HG03095 (cell line): ENCODE measurements around the gene AVL9.
"Not testable (repeated sequence)": the region's sequence is repeated elsewhere in the genome, so short reads cannot be mapped to it uniquely, and the experiment has no call there.

Experiments used
- ATAC-seq: cut with Tn5 transposase; IDR thresholded peaks from one replicate; pipeline ENCODE4 v1.9.1; 2021; ENCODE audit warnings: moderate library complexity; ENCODE audit not compliant: unreplicated experiment

AVL9 gene

DNA sequence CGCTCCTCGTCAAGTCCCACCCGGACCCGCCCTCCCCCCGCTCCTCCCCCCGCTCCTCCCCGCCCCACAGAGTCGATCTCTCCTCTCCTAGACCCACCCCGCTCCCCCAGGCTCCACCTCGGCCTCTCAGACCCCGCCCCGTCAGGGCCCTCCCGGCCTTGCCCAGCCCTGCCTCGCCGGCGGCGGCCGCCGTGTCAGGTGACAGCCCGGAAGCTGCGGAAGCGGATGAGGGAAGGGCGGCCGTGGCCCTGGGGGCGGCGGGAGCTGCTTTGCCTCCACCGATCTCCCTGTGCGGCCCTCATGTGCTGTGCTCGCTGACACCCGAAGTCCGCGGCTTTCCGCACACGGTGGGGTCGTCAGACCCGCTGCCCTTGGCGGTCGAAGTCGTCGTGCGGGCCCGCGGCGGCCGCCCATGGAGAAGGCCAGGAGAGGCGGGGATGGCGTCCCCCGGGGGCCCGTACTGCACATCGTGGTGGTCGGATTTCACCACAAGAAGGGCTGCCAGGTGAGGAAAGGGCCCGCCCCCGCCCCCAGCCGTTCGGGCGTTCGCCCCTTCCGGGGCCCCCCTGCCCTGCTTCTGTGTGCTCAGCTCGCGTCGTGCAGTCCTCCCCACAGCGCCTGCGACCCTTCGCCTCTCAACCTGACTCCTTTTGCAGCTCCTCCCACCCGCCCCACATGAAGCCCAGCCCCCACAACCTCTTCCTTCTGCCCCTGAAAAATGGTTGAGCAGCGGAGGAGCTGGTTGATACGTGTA is at the start of gene AVL9:
TSS of gene AVL9 (plus strand) at position 192 of the 754 bp plus-strand sequence. CDS start at position 413, 221 bp downstream.
- ATAC-seq: peak; percentile 97

DNA sequence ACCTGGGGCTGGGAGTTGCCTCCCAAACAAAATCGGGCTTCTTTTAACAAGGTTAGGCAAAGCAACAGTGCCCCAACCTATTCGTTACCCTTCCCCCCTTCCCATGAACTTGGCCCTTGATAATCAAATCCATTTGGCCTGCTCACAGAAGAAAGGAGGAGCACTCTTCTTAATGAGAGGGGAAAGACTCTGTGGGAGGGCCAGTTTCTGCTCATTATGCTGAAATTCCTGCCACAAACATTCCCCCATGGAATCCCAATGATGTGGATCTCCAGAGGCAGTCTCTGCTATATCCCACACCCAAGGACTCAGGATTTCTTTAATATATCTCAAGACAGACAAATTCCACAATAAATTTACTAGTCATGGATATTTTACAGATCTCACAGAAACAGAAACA is 48.1 kb upstream of the AVL9 start:
- no peak for ATAC-seq

DNA sequence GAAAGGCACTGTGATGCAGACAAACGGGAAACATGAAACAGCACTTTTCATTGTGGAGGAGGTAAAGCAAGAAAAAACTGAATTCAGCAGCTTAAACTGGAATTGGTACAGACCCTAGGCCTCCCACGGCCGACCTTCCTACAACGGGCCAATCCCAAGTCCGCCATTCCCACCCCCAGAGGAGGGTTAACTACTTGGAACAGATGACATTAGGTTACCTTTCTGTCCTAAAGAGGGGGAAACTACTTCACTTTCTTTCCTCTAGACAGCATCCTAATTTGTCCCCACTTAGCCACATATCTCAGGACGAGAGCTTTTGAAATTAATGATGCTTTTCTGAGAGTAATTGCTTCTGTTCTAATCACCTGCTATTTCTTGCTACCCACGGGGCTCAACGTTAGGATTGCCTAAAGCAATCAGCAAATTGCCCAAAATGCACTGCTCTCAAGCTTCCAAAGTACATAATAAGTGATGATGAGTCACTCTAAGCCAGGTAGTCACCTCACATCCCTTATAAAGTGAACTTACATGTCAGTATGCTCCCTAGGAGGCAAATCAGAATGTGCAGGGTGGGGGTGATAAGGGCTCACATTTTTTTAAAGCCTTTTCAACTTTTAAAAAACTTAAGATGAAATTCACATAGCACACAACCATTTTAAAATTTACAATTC is 41.8 kb upstream of the AVL9 start:
- ATAC-seq: no peak

DNA sequence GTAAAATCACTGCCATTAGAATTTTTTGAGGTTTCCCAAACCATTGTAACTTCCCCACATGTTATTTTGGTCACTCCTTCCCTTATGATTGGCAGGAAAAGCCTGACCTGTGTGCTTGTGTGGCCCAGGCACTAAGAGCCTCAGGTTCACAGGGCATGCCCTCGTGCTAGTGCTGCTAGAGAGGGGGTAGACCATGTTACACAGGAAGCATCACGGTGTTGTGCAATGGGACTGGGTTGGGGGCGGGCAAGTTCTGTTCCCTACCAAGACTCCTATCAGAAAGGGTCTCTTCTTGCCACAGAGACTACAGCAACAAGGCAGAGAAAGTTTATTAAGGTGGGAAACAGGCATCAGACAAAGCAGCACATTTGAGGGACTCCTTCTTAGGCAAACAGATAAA is 37.3 kb upstream of the AVL9 start:
- ATAC-seq: no peak

DNA sequence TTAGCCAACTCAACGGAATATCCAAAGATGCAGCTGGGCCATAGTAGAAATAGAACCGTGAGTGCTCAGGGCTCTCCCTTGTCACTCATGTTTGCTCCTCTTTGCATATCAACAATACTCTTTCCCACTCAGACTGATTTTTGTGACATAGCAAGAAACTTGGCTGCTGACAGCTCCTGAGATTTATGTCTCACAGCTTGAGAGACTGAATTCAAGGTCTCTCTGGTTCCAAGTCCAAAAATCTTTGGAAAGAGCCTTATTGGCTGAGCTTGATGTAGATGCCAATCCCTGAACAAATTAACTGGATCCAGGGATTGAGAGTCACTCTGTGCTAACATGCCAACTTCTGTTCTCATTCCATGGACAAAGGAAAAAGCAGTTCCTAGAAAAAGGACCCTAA is 35.5 kb upstream of the AVL9 start:
- no peak for ATAC-seq

DNA sequence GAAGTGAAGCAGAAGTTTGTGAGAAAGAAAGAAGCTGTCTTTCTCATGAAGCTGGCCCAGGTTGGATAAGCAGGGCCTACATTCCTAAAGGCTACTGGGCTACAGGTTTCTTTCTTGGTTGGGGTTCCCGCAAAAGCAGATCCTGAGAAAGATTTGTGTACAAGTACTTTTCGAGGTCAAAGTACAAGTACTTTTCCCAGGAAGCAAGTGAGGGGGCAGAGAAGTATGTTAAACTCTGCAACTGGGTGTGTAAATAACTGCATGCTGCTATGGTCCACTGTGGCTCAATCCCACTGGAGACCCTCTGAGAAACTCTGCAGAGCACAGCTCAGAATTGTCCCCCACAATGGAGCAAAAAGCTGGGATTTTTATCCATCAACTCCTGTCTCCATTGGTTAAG is 33.8 kb upstream of the AVL9 start:
- ATAC-seq: no peak

DNA sequence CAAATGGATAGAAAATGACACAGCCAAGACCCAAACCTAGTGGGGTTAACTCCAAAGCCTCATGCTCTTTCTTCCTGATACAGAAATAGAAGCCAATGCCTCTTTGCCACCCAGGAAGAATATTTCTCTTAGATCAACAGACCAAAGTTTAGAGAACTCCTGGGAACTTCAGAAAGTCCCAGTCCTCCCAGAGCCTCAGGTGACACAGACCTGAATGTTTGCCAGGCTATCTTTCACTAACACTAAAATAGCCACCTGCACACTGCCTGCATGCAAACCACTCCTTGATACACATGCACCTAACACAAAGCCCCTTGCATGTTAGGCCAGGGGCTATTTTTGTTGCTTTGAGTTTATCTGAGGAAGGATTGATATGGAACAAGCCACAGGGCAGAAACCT is 32.8 kb upstream of the AVL9 start:
- no peak for ATAC-seq

DNA sequence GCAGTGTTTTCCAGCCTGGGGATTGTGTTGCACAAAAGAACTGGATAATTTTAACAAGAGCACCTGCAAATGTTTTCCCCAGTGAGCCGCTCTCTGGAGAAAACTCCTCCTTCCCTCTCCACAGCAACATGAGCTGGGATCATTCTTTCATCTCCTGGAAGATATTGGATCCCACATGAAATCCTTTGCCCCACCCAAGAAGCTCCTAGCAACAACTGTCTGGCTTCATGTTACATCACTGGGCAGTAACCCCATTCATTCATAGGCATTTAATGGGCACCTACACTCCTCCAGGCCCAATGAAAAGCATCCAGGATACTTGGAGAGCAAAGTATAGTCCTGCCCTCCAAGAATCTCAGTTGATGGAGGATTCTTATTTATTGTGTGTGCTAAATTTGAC is 32.3 kb upstream of the AVL9 start:
- no peak for ATAC-seq

DNA sequence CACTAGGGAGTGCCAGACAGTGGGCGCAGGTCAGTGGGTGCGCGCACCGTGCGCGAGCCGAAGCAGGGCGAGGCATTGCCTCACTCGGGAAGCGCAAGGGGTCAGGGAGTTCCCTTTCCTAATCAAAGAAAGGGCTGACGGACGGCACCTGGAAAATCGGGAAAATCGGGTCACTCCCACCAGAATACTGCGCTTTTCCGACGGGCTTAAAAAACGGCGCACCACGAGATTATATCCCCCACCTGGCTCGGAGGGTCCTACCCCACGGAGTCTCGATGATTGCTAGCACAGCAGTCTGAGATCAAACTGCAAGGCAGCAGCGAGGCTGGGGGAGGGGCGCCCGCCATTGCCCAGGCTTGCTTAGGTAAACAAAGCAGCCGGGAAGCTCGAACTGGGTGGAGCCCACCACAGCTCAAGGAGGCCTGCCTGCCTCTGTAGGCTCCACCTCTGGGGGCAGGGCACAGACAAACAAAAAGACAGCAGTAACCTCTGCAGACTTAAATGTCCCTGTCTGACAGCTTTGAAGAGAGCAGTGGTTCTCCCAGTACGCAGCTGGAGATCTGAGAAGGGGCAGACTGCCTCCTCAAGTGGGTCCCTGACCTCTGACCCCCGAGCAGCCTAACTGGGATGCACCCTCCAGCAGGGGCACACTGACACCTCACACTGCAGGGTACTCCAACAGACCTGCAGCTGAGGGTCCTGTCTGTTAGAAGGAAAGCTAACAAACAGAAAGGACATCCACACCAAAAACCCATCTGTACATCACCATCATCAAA is 30.5 kb upstream of the AVL9 start:
- not testable (repeated sequence) for ATAC-seq

DNA sequence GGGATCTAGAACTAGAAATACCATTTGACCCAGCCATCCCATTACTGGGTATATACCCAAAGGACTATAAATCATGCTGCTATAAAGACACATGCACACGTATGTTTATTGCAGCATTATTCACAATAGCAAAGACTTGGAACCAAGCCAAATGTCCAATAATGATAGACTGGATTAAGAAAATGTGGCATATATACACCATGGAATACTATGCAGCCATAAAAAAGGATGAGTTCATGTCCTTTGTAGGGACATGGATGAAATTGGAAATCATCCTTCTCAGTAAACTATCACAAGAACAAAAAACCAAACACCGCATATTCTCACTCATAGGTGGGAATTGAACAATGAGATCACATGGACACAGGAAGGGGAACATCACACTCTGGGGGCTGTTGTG is 25.3 kb upstream of the AVL9 start:
- ATAC-seq: not testable (repeated sequence)

DNA sequence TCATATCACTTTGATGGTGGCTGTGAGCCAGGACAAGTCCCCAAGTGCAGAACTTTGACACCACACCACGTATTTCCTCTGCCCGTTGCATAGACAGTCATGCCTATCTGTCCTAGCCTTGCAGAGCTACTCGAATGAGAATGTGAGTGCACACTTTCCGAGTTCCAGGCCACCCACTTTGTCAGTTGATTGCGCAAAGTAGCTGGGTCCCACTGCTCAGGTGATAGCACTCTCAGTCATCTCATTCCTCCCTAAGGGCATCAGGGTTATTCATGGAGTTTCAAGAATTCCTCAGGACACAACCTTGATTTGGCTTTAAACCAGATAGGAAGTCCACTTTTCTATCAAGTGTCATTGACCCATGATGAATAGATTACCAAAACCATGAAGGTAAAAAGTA is 24.4 kb upstream of the AVL9 start:
- no peak for ATAC-seq

DNA sequence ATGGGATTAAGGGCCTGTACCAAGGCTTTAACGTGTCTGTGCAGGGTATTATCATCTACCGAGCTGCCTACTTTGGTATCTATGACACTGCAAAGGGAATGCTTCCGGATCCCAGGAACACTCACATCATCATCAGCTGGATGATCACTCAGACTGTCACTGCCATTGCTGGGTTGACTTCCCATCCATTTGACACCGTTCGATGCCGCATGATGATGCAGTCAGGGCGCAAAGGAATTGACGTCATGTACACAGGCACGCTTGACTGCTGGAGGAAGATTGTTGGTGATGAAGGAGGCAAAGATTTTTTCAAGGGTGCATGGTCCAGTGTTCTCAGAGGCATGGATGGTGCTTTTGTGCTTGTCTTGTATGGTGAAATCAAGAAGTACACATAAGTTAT is 23.3 kb upstream of the AVL9 start:
- ATAC-seq: no peak

DNA sequence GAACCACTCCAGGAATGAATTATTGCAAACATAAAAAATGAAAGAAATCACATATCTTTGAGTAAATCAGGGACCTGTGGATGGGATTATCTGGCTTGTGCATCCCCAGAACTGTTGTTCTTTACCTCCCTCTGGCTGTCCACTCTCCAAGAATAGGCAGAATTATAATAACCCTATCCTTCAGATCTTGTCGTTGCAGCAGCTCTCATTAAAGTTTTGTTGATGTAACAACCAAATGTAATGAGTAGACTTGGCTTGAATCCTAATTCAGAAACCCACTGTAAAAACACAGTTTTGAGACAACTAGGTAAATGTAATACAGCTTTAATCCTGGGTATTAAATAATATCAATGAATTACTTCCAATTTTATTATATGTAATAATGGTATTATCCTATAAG is 21.3 kb upstream of the AVL9 start:
- ATAC-seq: no peak

DNA sequence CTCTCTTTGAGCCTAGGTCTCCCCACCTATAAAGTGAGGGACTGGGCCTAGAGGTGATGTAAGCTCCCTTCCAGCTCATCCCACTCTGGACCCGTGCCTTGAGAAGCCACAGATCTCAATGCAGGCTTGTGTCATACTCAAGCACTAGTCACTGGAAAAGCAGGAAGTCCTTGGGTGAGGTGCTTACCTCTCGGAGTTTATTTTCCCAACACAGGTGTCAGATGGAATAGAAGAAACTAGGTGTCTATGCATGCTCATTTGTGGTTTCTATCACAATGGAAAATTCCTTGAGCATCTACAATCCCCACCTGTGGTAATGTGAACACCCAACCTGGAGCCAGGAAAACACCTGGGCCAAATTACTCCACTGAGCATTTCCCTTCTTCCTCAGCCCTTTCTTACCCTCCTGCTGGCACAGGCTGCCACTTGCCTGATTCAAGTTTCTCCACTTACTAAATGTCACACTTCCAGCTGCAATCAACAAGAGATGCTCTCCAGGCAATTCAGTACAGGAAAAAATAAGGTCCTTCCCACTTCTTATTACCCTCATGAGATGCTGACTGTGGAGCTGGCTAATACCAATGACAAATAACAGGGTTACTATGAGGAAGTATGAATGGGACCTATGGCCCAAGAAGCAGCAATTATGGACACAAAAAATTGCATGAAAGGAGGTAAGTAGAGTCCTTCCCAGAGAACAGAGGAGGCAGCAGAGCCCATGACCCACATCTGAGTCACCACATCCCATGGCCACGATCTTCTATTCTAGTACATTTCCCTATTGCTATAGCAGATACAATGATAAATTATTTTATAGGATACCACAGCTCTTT is 18.3 kb upstream of the AVL9 start:
- no peak for ATAC-seq

DNA sequence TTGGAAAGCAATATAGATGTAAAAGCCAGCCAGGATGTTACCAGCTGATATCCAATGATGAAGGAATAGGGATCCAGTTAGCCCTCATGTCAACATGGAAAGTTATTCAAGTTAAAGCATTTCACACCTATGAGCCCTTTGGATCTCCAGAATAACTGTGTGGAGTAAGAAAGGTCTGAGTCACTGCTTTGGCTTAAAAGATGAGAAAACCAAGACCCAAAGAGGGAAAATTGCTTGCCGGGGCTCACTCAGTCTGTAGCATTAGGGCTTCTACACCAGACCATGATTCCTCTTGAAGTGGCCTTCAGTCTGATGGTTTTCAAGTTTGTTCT is 17.7 kb upstream of the AVL9 start:
- ATAC-seq: no peak

DNA sequence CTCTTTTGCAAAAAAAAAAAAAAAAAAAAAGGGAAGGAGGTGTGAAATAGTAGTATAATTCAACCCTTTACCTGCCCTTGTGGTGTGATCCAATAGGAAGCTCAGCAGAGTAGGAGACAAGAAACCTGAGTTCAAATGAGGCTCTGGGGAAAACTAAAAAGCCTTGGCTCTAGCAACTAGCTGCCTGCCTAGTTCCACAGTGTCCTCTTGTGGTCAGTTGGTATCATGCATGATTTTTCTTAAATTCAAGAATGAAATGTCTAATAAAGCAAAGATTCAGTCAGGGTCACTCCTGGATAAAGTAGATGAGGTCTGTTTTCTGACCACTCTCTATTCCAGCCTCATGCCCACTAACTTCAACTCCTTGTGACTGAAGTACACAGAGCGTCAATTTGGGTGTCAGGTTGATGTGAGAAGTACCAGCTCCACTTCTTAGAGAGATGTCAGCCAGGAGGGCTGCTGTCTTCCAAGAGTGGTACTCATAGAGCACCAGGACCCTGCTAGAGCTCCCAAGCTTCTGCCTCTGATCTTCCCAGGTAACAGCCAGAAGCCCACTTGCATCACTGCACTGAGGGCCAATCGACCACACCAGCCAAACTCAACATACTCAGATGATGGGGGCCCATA is 15.6 kb upstream of the AVL9 start:
- ATAC-seq: no peak

DNA sequence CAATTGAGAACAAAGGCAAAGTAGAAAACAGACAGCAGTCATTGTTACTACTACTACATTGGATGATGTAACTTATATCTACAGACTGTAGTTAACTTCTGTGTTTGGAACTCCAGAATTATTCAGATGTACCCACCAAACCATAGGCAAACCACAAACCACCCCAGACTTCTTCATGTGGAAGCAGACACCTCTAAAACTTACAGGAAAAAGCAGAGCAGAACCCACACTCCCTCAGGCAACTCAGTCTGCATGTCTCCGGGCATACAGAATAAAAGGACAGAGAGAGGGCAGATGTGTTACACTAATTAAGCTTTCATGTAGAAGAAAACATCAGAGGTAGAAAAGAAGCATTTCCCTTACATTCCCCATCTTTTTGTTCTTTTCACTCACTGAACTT is 14.1 kb upstream of the AVL9 start:
- ATAC-seq: no peak

DNA sequence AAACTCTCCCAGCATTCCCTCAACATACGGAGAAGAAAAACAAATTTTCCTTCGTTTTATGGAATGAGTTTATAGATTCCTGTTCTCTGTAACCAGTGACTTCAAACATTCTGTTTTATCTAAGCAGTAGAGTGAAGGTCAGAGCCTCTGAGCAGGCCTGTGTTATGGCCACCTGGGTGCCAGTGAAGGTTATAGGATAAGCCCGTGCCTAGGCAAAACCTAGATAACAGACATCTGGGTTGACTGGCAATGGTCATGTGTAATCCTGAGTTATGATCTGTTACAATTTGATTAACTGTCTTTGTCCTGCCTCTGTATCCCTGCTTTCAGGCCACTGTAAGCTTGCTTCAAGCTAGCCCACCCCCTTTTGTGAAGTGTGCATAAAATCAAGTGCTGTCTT is 13.4 kb upstream of the AVL9 start:
- no peak for ATAC-seq

DNA sequence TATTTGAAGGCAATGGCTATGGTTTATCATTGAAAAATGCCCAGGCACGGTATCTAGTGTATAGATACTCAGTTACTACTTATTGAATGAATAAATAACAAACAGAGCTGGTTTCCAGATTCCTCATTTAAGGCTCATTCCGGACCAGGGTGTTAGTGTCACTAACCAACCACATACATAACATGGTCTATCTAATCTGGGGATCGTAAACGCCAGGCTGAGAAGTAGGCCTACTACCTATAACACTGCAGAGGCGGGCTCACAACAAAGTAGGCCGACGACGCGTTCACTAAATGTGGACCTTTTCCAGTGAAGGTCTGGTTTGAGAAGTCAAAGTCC is 5.5 kb upstream of the AVL9 start:
- no peak for ATAC-seq

DNA sequence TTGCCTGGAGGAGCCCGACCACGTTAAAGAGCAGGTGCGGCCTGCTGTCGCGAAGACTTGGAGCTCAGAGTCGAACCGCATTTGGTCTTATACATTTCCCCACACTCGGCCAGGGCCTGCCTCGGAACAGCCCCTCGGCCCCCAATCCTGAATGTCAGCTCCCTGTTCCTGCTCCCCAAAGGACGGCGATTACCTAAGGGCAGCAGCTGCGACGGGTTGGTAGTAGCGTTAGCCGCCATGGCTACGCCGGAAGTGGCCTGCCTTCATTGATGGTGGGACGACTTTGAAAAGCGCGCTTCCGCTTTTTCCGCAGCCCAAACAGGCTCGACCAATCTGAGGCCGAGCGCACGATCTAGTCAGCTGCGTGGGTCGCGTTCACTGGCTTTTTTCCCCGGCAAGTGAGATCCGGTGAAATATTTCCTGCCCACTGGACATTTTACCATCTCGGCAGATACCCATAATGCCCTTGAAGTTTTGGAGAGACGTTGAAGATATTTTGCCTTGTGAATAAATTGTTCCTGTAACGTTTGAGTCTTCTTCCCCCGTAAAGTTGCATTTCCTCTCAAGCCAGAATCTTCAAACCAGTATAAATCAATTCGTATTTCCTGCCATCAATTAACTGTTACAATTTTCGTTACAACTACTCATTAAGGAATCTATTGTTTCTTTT is 5.0 kb upstream of the AVL9 start, which contains the start of gene LSM5:
TSS of gene LSM5 (minus strand) at position 254 of the 670 bp plus-strand sequence. CDS start at position 239, 15 bp downstream.
- ATAC-seq: peak; percentile 90
